Liver (tissue), 9 donors: ENCODE data around the gene TTI1. TPM values are rescaled to one million over a fixed set of nuclear protein-coding genes. Genes with fewer than 3 reads are reported as not detected.
A peak's percentile ranks its signal among the peaks of the same experiment; 100 is the strongest.

ENCODE experiments used
- DNase-seq: peaks from one replicate; pipeline ENCODE4 v3.0.0-alpha.2; 2017; ENCODE audit warnings: low spot score
- H3K27ac ChIP-seq, 2 donors: one replicate each; pipeline ENCODE4 v1.7.0; 2013; ENCODE audit warnings: inconsistent platforms in 2 of 2, low read length in 2 of 2, control low read depth in 1 of 2, low read depth in 1 of 2, mild to moderate bottlenecking in 1 of 2
- H3K27me3 ChIP-seq, 4 donors: one replicate each; pipeline versions ENCODE4 v1.6.1 to v1.7.0; 2013; ENCODE audit warnings: low read length in 3 of 4, inconsistent platforms in 1 of 4, mild to moderate bottlenecking in 1 of 4, moderate library complexity in 1 of 4; ENCODE audit not compliant: control insufficient read depth in 4 of 4, insufficient read depth in 4 of 4
- H3K36me3 ChIP-seq, 4 donors: one replicate each; pipeline versions ENCODE4 v1.6.1 to v1.7.0; 2013; ENCODE audit warnings: low read length in 3 of 4, mild to moderate bottlenecking in 3 of 4, low read depth in 1 of 4, moderate library complexity in 1 of 4; ENCODE audit not compliant: control insufficient read depth in 4 of 4, insufficient read depth in 3 of 4
- H3K4me1 ChIP-seq, 4 donors: one replicate each; pipeline versions ENCODE4 v1.6.1 to v1.7.0; 2013; ENCODE audit warnings: low read length in 3 of 4, mild to moderate bottlenecking in 3 of 4, moderate library complexity in 1 of 4; ENCODE audit not compliant: control insufficient read depth in 4 of 4, insufficient read depth in 4 of 4
- H3K4me3 ChIP-seq, 3 donors: one replicate each; pipeline versions ENCODE4 v1.6.1 to v1.7.0; 2013; ENCODE audit warnings: low read length in 3 of 3, control low read depth in 1 of 3, low read depth in 1 of 3, mild to moderate bottlenecking in 1 of 3
- H3K9ac ChIP-seq, 2 donors: one replicate each; pipeline ENCODE4 v1.7.0; 2013; ENCODE audit warnings: low read length in 2 of 2, mild to moderate bottlenecking in 2 of 2, moderate library complexity in 2 of 2, control low read depth in 1 of 2, low read depth in 1 of 2
- H3K9me3 ChIP-seq, 4 donors: one replicate each; pipeline versions ENCODE4 v1.6.1 to v1.7.0; 2013; ENCODE audit warnings: low read length in 3 of 4; ENCODE audit not compliant: control insufficient read depth in 4 of 4
- ATF3 ChIP-seq: IDR thresholded peaks from 2 replicates; pipeline ENCODE4 v1.6.1; 2016; ENCODE audit warnings: antibody characterized with exemption
- CTCF ChIP-seq: fragments of 150-350 bp; IDR thresholded peaks from 2 replicates; pipeline ENCODE4 v1.5.1; 2017; ENCODE audit warnings: improper control_type of control experiment, low read depth, low read length; ENCODE audit not compliant: missing input control
- EGR1 ChIP-seq, 2 donors: IDR thresholded peaks; 2 replicates each; pipeline ENCODE4 v1.6.1; 2016 to 2018; ENCODE audit warnings: antibody characterized with exemption in 2 of 2, low read depth in 2 of 2
- FOXA1 ChIP-seq: IDR thresholded peaks from 2 replicates; pipeline ENCODE4 v1.6.1; 2016; ENCODE audit warnings: antibody characterized with exemption
- FOXA2 ChIP-seq: IDR thresholded peaks from 2 replicates; pipeline ENCODE4 v1.6.1; 2016; ENCODE audit warnings: antibody characterized with exemption
- GABPA ChIP-seq, 2 donors: IDR thresholded peaks in 1 of 2; conservative IDR thresholded peaks in 1 of 2; 2 replicates each; pipeline ENCODE4 v1.6.1; 2016; ENCODE audit warnings: antibody characterized with exemption in 2 of 2, mild to moderate bottlenecking in 1 of 2, moderate library complexity in 1 of 2
- HNF4A ChIP-seq, 2 donors: conservative IDR thresholded peaks; 2 replicates each; pipeline ENCODE4 v1.6.1; 2016; ENCODE audit warnings: antibody characterized with exemption in 2 of 2, mild to moderate bottlenecking in 2 of 2
- JUND ChIP-seq, 2 donors: IDR thresholded peaks; 2 replicates each; pipeline ENCODE4 v1.6.1; 2016; ENCODE audit warnings: antibody characterized with exemption in 2 of 2
- NR2F2 ChIP-seq: IDR thresholded peaks from 2 replicates; pipeline ENCODE4 v1.6.1; 2016; ENCODE audit warnings: antibody characterized with exemption
- RAD21 ChIP-seq, 2 donors: IDR thresholded peaks; 2 replicates each; pipeline ENCODE4 v1.6.1; 2016; ENCODE audit warnings: antibody characterized with exemption in 2 of 2, mild to moderate bottlenecking in 2 of 2
- REST ChIP-seq: IDR thresholded peaks from 2 replicates; pipeline ENCODE4 v1.6.1; 2016; ENCODE audit warnings: antibody characterized with exemption, mild to moderate bottlenecking
- RXRA ChIP-seq, 2 donors: IDR thresholded peaks; 2 replicates each; pipeline ENCODE4 v1.6.1; 2017 to 2018; ENCODE audit warnings: antibody characterized with exemption in 2 of 2, mild to moderate bottlenecking in 1 of 2
- SP1 ChIP-seq: IDR thresholded peaks from 2 replicates; pipeline ENCODE4 v1.6.1; 2018; ENCODE audit warnings: antibody characterized with exemption, mild to moderate bottlenecking
- TAF1 ChIP-seq: conservative IDR thresholded peaks from 2 replicates; pipeline ENCODE4 v1.6.1; 2016; ENCODE audit warnings: antibody characterized with exemption, mild to moderate bottlenecking
- YY1 ChIP-seq: IDR thresholded peaks from 2 replicates; pipeline ENCODE4 v1.6.1; 2016; ENCODE audit warnings: antibody characterized with exemption, mild to moderate bottlenecking
- ZBTB33 ChIP-seq: IDR thresholded peaks from 2 replicates; pipeline ENCODE4 v1.6.1; 2016; ENCODE audit warnings: antibody characterized with exemption
- WGBS: extraction: QIAGEN DNeasy Blood & Tissue Kit; methylation state at CpG from one replicate; pipeline ENCODE4 v1.1.7; 2013; 5-methylcytosine and 5-hydroxymethylcytosine counted together
- polyA plus RNA-seq, 2 donors: library from polyadenylated mRNA; stranded (reverse) in 1 of 2; unstranded in 1 of 2; fragments of 200-250 nt in 1 of 2; fragments of >200 nt in 1 of 2; fragmentation: Nextera tagmentation in 1 of 2; extraction: Ambion mirVana in 1 of 2; gene quantifications; one replicate each; pipeline versions ENCODE4 v1.2.1 to v1.2.3, GENCODE V29; 2013 to 2015
- total RNA-seq, 2 donors: library from RNA; depleted of rRNA; stranded (reverse); fragments of >200 nt; gene quantifications; one replicate each; pipeline ENCODE4 v1.2.3, GENCODE V29; 2014
- donor health status: healthy.
- donor health status: healthy.
- donor health status: healthy.
- donor health status: healthy.
- donor health status: healthy.

The TTI1 gene
- total and polyA plus RNA-seq, 4 donors: 4.6 to 20.4 (median 11.3) TPM

GRCh38 chr20:37955511-37955910 lies 77.7 kb downstream of the TTI1 start:
- Histone ChIP-seq H3K27ac (no peak overlapping the region), H3K9me3 (no peaks in the 10 kb centered on the region), H3K9ac (no peak overlapping the region), H3K4me3 (no peak overlapping the region), H3K36me3 (no peaks in the 10 kb centered on the region), H3K27me3 (no peaks in the 10 kb centered on the region), H3K4me1 (no peaks in the 10 kb centered on the region)
- DNase-seq: no peak
- 88% methylated on average over 7 of the region's 7 CpGs for whole genome bisulfite sequencing
- no peak for TF ChIP-seq YY1
- TF ChIP-seq GABPA (IDR thresholded peaks at IDR 0.05 in 1 of 2, conservative IDR thresholded peaks at IDR 0.05 in 1 of 2): no peak

- DNase-seq: peak; percentile 27
- H3K9me3 ChIP-seq: no peaks in the 10 kb centered on the region
- no peaks in the 10 kb centered on the region for H3K4me1 ChIP-seq
- H3K27me3 ChIP-seq: no peaks in the 10 kb centered on the region
- no peaks in the 10 kb centered on the region for H3K36me3 ChIP-seq
- H3K4me3 ChIP-seq: no peak overlapping the region
- WGBS: 80% methylated on average over 14 of the region's 14 CpGs
- TF ChIP-seq GABPA (IDR thresholded peaks at IDR 0.05 in 1 of 2, conservative IDR thresholded peaks at IDR 0.05 in 1 of 2) (no peak), REST (no peak), YY1 (no peak), TAF1 (no peak), SP1 (no peak), FOXA1 (no peak), FOXA2 (no peak), EGR1 (IDR thresholded peaks at IDR 0.05; ENCODE audit: low read depth in 2 of 2) (no peak), ATF3 (no peak), JUND (IDR thresholded peaks at IDR 0.05) (no peak), CTCF (no peak), RXRA (IDR thresholded peaks at IDR 0.05) (no peak), HNF4A (conservative IDR thresholded peaks at IDR 0.05) (no peak), ZBTB33 (no peak), NR2F2 (no peak), RAD21 (IDR thresholded peaks at IDR 0.05) (no peak)
- no peak overlapping the region for H3K9ac ChIP-seq
- H3K27ac ChIP-seq: no peak overlapping the region
These were observed 78.6 kb downstream of the TTI1 start for GRCh38 chr20:37954626-37955025.
